ENCODE results near the gene KANSL3. TPM values are rescaled to one million over a fixed set of nuclear protein-coding genes. Genes with fewer than 3 reads are reported as not detected.

KANSL3 gene
- polyA plus RNA-seq, 2 donors, result 11.9 to 17.2 TPM

DNA sequence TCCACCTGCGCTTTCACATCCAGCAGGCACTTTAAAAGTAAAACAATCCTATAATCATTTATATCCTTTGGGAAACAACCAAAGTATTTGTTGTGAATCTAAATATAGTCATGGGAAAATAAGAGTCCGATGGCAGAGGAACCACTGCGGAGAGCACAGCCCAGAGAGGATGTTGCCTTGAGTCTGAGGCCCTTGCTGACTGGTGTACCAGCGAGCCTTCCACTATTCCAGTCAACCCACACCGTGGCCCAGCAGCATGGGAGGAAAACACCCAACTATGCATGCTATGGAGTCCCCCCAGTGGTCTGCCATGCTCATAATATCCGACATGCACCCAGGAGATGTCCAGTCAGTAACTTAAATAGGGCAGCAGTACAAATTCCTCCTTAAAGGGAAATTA is 21.6 kb downstream of the KANSL3 start:
- no peak overlapping the region for H3K27ac ChIP-seq (ENCODE audit: low read depth in 2 of 2, low read length in 1 of 2)
- peaks cover 18 to 23% of the 10 kb centered on the region in 2 donors for H3K36me3 ChIP-seq (ENCODE audit: control insufficient read depth in 2 of 2, insufficient read depth in 2 of 2, low read length in 1 of 2)
- 84 to 88% methylated on average over 6 of the region's 6 CpGs for WGBS, 2 donors

DNA sequence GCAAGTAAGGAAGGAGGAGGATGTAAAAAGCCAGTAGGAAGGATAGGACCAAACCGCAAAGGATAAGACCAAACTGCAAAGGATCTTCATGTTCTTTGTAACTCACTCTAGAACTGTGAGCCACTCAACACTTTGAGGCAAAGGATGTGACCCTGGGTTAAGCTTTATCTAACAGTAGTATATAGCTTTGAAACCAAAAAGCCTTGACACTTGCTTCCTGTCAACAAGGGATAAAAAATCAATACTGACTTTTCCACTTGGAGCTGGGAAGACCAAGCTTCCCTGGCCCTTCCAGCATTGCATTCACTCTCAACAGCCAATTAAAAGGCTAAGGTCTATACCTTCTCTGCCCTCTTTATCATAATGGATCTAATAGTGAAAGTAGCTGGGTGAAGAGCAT is 22.0 kb downstream of the KANSL3 start:
- 95 to 100% methylated on average over 1 of the region's 1 CpG for whole genome bisulfite sequencing, 2 donors
- no peak overlapping the region for H3K27ac ChIP-seq (ENCODE audit: low read depth in 2 of 2, low read length in 1 of 2)
- H3K36me3 ChIP-seq (ENCODE audit: control insufficient read depth in 2 of 2, insufficient read depth in 2 of 2, low read length in 1 of 2), result peaks cover 18 to 23% of the 10 kb centered on the region in 2 donors

More for the DNA sequence above, 21.6 kb downstream of the KANSL3 start:
- Histone ChIP-seq H3K4me3 (ENCODE audit: low read depth in 1 of 2, low read length in 2 of 2) (no peak overlapping the region), H3K4me1 (ENCODE audit: control insufficient read depth in 2 of 2, insufficient read depth in 2 of 2, low read length in 1 of 2) (no peaks in the 10 kb centered on the region), H3K27me3 (ENCODE audit: control insufficient read depth in 1 of 2, insufficient read depth in 2 of 2, low read length in 2 of 2) (no peaks in the 10 kb centered on the region), H3K9me3 (ENCODE audit: control insufficient read depth in 2 of 2, insufficient read depth in 1 of 2, low read depth in 1 of 2, low read length in 1 of 2) (no peaks in the 10 kb centered on the region)

DNA sequence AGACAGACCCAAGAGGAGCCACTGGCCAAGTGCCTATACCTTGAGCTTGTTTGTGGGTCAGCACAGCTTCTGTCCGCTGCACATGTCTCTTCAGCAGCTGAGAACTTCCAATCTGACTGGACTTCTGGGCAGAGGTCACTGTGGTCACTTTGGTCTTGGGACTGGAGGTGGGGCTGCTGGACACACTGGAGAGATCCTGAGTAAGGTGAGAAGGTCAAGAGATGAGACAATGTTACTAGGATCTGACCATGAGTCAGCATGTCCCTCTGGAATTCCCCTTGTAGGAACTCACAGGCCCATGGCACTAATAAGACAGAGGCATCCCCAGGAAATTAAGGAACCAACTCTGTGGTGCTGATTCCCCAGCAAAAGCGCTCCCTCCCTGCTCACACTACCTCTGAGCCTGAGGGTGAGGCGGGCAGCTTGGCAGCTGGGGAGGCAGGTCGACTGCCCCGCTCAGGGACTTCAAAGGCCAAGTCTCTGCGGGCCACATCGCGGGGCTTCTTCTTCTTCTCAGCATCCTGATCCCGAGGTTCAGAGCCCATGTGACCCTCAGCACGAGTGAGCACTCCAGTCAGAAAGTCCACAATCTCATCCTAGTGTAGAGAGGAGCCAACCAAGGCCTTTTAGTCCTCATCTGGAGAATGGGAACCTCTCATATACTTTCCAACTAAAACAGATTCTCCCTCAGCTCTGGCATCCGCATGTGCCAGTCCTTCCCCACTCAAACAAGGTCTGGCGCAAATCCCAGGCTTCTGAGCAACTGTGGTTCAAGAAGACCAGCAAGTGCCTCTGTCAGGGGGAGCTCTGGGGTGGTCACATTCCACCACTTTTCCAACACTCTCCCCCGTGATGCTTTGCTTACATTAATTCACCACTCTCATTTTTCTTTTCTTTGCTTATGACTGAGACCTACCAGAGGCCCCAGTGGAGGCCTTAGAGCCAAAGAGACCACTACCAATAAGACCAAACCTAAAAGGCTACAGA is 29.4 kb downstream of the KANSL3 start:
- Histone ChIP-seq H3K27me3 (ENCODE audit: control insufficient read depth in 1 of 2, insufficient read depth in 2 of 2, low read length in 2 of 2) (no peaks in the 10 kb centered on the region), H3K36me3 (ENCODE audit: control insufficient read depth in 2 of 2, insufficient read depth in 2 of 2, low read length in 1 of 2) (peaks cover 34 to 58% of the 10 kb centered on the region in 2 donors), H3K4me1 (ENCODE audit: control insufficient read depth in 2 of 2, insufficient read depth in 2 of 2, low read length in 1 of 2) (no peaks in the 10 kb centered on the region), H3K27ac (ENCODE audit: low read depth in 2 of 2, low read length in 1 of 2) (no peak overlapping the region), H3K4me3 (ENCODE audit: low read depth in 1 of 2, low read length in 2 of 2) (no peak overlapping the region), H3K9me3 (ENCODE audit: control insufficient read depth in 2 of 2, insufficient read depth in 1 of 2, low read depth in 1 of 2, low read length in 1 of 2) (no peaks in the 10 kb centered on the region)
- WGBS, 2 donors, result 83 to 87% methylated on average over 13 of the region's 13 CpGs

More for the DNA sequence above, 22.0 kb downstream of the KANSL3 start:
- no peaks in the 10 kb centered on the region for H3K9me3 ChIP-seq (ENCODE audit: control insufficient read depth in 2 of 2, insufficient read depth in 1 of 2, low read depth in 1 of 2, low read length in 1 of 2)
- H3K27me3 ChIP-seq (ENCODE audit: control insufficient read depth in 1 of 2, insufficient read depth in 2 of 2, low read length in 2 of 2), result no peaks in the 10 kb centered on the region
- H3K4me1 ChIP-seq (ENCODE audit: control insufficient read depth in 2 of 2, insufficient read depth in 2 of 2, low read length in 1 of 2), result no peaks in the 10 kb centered on the region
- H3K4me3 ChIP-seq (ENCODE audit: low read depth in 1 of 2, low read length in 2 of 2), result no peak overlapping the region

DNA sequence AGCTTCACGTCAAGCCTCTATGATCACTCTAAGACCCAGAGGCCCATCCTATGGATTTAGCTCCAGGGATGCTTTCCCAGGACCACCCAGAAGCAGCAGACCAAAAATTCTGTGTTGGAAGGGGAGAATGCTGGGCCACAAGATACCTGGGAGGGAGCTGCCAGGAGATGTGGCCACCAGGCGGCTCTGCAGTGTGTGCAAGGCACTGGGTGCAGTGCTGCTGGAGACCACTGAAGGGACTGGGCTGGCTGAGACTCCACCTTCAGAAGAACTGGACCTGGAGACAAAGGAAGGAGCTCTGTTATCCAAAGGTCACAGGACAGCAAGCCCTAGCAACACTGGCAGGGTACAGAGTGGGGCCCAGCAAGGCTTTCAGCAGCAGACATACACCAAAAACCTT is 34.0 kb downstream of the KANSL3 start:
- Histone ChIP-seq H3K27ac (ENCODE audit: low read depth in 2 of 2, low read length in 1 of 2) (no peak overlapping the region), H3K9me3 (ENCODE audit: control insufficient read depth in 2 of 2, insufficient read depth in 1 of 2, low read depth in 1 of 2, low read length in 1 of 2) (no peaks in the 10 kb centered on the region), H3K36me3 (ENCODE audit: control insufficient read depth in 2 of 2, insufficient read depth in 2 of 2, low read length in 1 of 2) (peaks cover 30 to 62% of the 10 kb centered on the region in 2 donors), H3K4me3 (ENCODE audit: low read depth in 1 of 2, low read length in 2 of 2) (no peak overlapping the region), H3K4me1 (ENCODE audit: control insufficient read depth in 2 of 2, insufficient read depth in 2 of 2, low read length in 1 of 2) (no peaks in the 10 kb centered on the region), H3K27me3 (ENCODE audit: control insufficient read depth in 1 of 2, insufficient read depth in 2 of 2, low read length in 2 of 2) (no peaks in the 10 kb centered on the region)
- 94% methylated on average over 2 of the region's 2 CpGs for WGBS, 2 donors

DNA sequence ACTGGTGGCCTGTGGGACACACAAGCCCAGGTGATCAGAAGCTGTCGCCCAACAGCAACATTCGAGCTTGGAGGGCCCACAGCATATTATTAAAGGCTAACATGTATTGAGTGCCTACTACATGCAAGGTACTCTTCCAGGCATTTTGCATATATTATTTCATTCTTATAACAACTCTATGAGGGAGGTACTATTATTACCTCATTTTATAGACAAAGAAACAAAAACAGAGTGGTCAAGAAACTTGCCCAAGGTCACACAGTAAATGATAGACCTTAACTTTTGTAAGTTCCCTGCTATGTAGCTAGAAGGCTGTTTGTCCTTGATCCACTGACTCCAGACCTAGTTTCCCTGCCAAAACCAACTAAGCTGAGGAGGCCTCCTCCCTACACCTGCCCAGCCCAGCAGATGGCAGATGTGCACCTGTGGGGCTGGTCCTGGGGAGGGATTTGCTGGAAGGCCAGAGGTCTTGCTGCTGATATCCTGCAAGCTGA is 35.7 kb downstream of the KANSL3 start:
- WGBS, 2 donors, result 88 to 93% methylated on average over 2 of the region's 2 CpGs
- Histone ChIP-seq H3K27me3 (ENCODE audit: control insufficient read depth in 1 of 2, insufficient read depth in 2 of 2, low read length in 2 of 2) (no peaks in the 10 kb centered on the region), H3K27ac (ENCODE audit: low read depth in 2 of 2, low read length in 1 of 2) (no peak overlapping the region), H3K4me1 (ENCODE audit: control insufficient read depth in 2 of 2, insufficient read depth in 2 of 2, low read length in 1 of 2) (no peaks in the 10 kb centered on the region), H3K9me3 (ENCODE audit: control insufficient read depth in 2 of 2, insufficient read depth in 1 of 2, low read depth in 1 of 2, low read length in 1 of 2) (no peaks in the 10 kb centered on the region), H3K36me3 (ENCODE audit: control insufficient read depth in 2 of 2, insufficient read depth in 2 of 2, low read length in 1 of 2) (peaks cover 24 to 49% of the 10 kb centered on the region in 2 donors), H3K4me3 (ENCODE audit: low read depth in 1 of 2, low read length in 2 of 2) (no peak overlapping the region)

DNA sequence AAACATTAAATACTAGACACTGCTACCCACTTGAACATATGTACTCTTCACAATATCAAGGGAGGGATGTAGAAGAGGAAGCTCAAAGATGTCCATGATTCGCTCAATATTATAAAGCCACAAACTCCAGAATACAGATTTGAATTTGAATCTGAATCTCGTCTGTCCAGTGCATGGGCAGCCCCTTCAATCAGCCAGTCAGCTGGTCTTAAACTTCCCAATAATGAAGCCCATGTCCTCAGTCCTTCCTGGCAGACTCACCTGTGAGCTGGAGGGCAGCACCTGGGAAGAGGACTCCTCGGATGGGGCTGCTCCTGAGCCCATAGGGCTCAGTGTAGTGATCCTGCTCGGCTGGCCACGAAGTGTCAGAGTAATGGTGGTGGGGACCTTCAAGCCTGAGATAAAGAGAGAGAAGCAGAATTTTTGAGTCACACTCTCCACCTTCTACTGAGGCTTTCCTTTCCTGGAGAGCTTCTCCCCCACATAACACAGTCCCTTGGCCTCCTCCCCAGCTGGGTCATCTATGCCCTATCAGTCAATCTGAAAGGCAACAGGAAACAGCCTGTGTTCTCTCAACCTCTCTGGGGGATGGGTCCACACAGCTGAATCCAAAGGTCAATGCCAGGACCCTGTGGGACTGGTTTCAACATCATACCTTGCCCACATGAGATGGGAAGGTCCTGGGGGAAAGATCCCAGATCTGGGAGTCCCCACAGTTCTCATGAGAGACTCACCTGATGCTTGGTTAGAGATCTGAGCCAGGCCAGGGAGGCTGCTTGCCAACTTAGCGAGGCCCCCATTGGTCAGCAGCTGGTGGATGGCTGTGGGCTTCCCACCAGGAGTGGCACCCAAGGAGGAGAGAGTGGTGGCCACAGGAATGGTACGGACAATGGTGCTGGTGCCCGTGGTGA is 36.5 kb downstream of the KANSL3 start:
- Histone ChIP-seq H3K27ac (ENCODE audit: low read depth in 2 of 2, low read length in 1 of 2) (peak overlapping the region in 1 of 2 donors; percentile 6), H3K27me3 (ENCODE audit: control insufficient read depth in 1 of 2, insufficient read depth in 2 of 2, low read length in 2 of 2) (no peaks in the 10 kb centered on the region), H3K4me1 (ENCODE audit: control insufficient read depth in 2 of 2, insufficient read depth in 2 of 2, low read length in 1 of 2) (no peaks in the 10 kb centered on the region), H3K9me3 (ENCODE audit: control insufficient read depth in 2 of 2, insufficient read depth in 1 of 2, low read depth in 1 of 2, low read length in 1 of 2) (no peaks in the 10 kb centered on the region), H3K4me3 (ENCODE audit: low read depth in 1 of 2, low read length in 2 of 2) (no peak overlapping the region), H3K36me3 (ENCODE audit: control insufficient read depth in 2 of 2, insufficient read depth in 2 of 2, low read length in 1 of 2) (peaks cover 24 to 45% of the 10 kb centered on the region in 2 donors)
- WGBS, 2 donors, result 74 to 90% methylated on average over 8 of the region's 8 CpGs

DNA sequence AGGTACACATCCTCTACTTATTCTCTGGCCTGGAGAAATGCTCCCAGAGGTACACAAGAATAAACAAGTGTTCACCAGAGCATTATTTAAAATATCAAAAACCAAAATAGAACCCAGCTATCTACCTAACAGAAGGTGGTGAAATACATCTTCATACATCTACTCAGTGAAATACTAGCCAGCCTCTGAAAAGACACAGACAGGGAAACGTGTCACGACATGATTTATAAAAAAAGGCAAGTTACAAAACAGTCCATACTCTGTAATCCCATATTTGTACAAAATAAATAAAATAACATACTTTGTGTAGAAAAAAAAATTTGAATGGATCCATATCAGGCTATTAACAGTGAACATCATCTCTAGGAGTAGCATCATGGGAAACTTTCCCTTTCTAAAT is 38.2 kb downstream of the KANSL3 start:
- H3K36me3 ChIP-seq (ENCODE audit: control insufficient read depth in 2 of 2, insufficient read depth in 2 of 2, low read length in 1 of 2), result peaks cover 24 to 41% of the 10 kb centered on the region in 2 donors
- 65 to 78% methylated on average over 2 of the region's 2 CpGs for WGBS, 2 donors

DNA sequence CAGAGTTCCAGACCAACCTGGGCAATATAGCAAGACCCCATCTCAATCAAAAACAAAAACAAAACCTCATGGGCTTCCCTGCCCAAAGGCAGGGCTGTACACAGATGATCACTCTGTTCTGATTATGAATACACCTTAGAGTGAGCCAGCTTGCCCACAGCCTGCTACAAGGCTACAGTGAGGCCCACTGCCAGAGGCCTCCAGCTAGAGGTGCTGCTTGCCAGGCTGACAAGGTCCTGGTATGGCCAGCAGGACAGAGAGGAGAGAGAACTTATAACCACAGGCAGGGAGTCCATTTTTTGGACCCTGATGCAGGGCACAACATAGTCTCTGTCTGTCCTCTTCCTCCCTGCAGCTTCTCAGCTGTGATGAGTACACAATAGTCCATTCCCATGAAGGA is 41.5 kb downstream of the KANSL3 start:
- Histone ChIP-seq H3K27ac (ENCODE audit: low read depth in 2 of 2, low read length in 1 of 2) (no peak overlapping the region), H3K36me3 (ENCODE audit: control insufficient read depth in 2 of 2, insufficient read depth in 2 of 2, low read length in 1 of 2) (peaks cover 24 to 34% of the 10 kb centered on the region in 2 donors), H3K27me3 (ENCODE audit: control insufficient read depth in 1 of 2, insufficient read depth in 2 of 2, low read length in 2 of 2) (no peaks in the 10 kb centered on the region), H3K4me1 (ENCODE audit: control insufficient read depth in 2 of 2, insufficient read depth in 2 of 2, low read length in 1 of 2) (peaks cover 0 to 2% of the 10 kb centered on the region in 2 donors), H3K4me3 (ENCODE audit: low read depth in 1 of 2, low read length in 2 of 2) (no peak overlapping the region), H3K9me3 (ENCODE audit: control insufficient read depth in 2 of 2, insufficient read depth in 1 of 2, low read depth in 1 of 2, low read length in 1 of 2) (no peaks in the 10 kb centered on the region)

More for the DNA sequence above, 38.2 kb downstream of the KANSL3 start:
- Histone ChIP-seq H3K27ac (ENCODE audit: low read depth in 2 of 2, low read length in 1 of 2) (no peak overlapping the region), H3K4me1 (ENCODE audit: control insufficient read depth in 2 of 2, insufficient read depth in 2 of 2, low read length in 1 of 2) (no peaks in the 10 kb centered on the region), H3K9me3 (ENCODE audit: control insufficient read depth in 2 of 2, insufficient read depth in 1 of 2, low read depth in 1 of 2, low read length in 1 of 2) (no peaks in the 10 kb centered on the region), H3K27me3 (ENCODE audit: control insufficient read depth in 1 of 2, insufficient read depth in 2 of 2, low read length in 2 of 2) (no peaks in the 10 kb centered on the region), H3K4me3 (ENCODE audit: low read depth in 1 of 2, low read length in 2 of 2) (no peak overlapping the region)

DNA sequence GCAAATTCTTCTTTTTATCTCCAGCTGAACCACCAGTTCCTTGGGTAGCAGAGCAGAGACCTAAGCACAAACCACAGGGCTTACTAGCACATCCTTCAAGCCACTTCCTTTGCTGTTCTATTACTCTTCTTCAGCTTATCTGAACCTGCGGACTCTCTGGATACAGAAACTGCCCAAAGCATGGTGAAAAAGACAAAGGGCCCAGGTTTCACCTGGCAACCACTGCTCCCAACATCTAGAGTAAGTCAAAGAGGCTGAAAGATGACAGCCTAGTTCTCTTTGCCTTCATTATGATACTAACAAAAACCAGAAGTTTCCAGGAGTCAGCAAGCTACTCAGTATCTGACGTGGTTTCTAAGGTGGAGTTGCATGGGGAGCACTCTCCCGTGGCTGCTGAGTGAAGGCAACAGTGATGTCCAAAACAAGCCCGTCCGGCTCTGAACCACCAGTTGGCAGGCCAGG is 43.4 kb downstream of the KANSL3 start:
- Histone ChIP-seq H3K27ac (ENCODE audit: low read depth in 2 of 2, low read length in 1 of 2) (peak overlapping the region in 1 of 2 donors; percentile 14), H3K36me3 (ENCODE audit: control insufficient read depth in 2 of 2, insufficient read depth in 2 of 2, low read length in 1 of 2) (peaks cover 20 to 26% of the 10 kb centered on the region in 2 donors), H3K9me3 (ENCODE audit: control insufficient read depth in 2 of 2, insufficient read depth in 1 of 2, low read depth in 1 of 2, low read length in 1 of 2) (no peaks in the 10 kb centered on the region), H3K4me1 (ENCODE audit: control insufficient read depth in 2 of 2, insufficient read depth in 2 of 2, low read length in 1 of 2) (peaks cover 0 to 2% of the 10 kb centered on the region in 2 donors), H3K4me3 (ENCODE audit: low read depth in 1 of 2, low read length in 2 of 2) (no peak overlapping the region), H3K27me3 (ENCODE audit: control insufficient read depth in 1 of 2, insufficient read depth in 2 of 2, low read length in 2 of 2) (no peaks in the 10 kb centered on the region)
- 80 to 86% methylated on average over 5 of the region's 5 CpGs for WGBS, 2 donors

Data from esophagus (tissue), 2 donors.